ENCODE data around the gene SNRPA. TPM values are rescaled to one million over a fixed set of nuclear protein-coding genes. Genes with fewer than 3 reads are reported as not detected.
A peak's percentile ranks its signal among the peaks of the same experiment; 100 is the strongest.

Gene SNRPA
- total and polyA plus RNA-seq, 2 donors (not counting 1 experiment from before 2014, with no cell fraction given) = 92.0 to 147 TPM

DNA sequence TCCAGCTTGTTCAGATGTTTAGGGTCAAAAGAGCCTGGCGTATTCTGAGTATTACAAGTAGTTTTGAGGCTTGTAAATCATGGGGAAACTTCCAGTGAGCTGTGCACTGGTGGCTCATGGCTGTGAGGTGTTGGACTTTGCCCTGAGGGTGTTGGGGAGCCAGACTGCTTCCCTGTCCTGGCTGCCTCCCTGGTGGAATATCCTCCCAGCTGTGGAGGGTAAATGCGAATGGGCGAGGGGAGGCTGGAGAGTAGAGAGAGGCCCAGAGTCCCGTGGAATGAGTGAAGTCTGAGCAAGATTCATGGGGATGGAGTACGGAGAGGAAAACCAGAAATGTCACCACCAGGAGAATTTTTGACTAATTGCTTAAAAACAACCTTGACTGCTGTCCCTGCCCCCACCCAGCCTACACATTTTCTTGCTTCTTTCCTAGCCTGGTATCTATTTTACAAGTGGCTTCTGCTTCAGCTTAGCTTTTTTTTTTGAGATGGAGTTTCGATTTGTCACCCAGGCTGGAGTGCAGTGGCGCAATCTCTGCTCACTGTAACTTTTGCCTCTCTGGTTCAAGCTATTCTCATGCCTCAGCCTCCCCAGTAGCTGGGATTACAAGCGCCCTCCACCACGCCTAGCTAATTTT lies 3.7 kb downstream of the SNRPA start:
- intact Hi-C loops (cut with micrococcal nuclease) = loop anchor here (1.0 to 5.0 kb wide), 2 partner anchors 22 to 508 kb away; partner anchors contain the start of gene HNRNPUL1
- H3K4me1 Mint-ChIP-seq = peaks cover 50% of the 10 kb centered on the region
- 61% methylated on average over 6 of the region's 9 CpGs for WGBS (ENCODE audit: insufficient coverage)

More for the DNA sequence above, 3.7 kb downstream of the SNRPA start:
- H3K9ac ChIP-seq (ENCODE audit: low read length) = peak overlapping the region; percentile 42
- H3K9me3 Mint-ChIP-seq (ENCODE audit: insufficient read depth) = no peaks in the 10 kb centered on the region
- TF ChIP-seq EZH2 (IDR thresholded peaks at IDR 0.05; ENCODE audit: borderline replicate concordance, insufficient read depth, low read depth, low read length, poor library complexity, severe bottlenecking) (no peak), CTCF (IDR thresholded peaks at IDR 0.05) (no peak)
- POLR2A ChIA-PET = interaction anchor here (0.5 to 1.2 kb wide), 6 partner anchors 22 to 1144 kb away, joined by 3 to 12 read pairs (median 4); partner anchors contain the start of genes COQ8B, ITPKC and RAB4B
- peak overlapping the region in 3 of 5 experiments; percentile 0 to 30 (median 13) for H3K4me3 ChIP-seq (ENCODE audit: control extremely low read depth in 1 of 5, extremely low read depth in 1 of 5, insufficient read depth in 1 of 5, low read depth in 2 of 5, low read length in 4 of 5)
- peaks cover 43 to 59% of the 10 kb centered on the region in 2 donors for H3K4me1 ChIP-seq (ENCODE audit: control insufficient read depth in 2 of 2, insufficient read depth in 2 of 2, low read length in 2 of 2)
- DNase-seq (no peak), ATAC-seq (ENCODE audit: low read depth) (no peak)
- H3K27me3 Mint-ChIP-seq = no peaks in the 10 kb centered on the region
- peak overlapping the region; percentile 63 for H3K4me2 ChIP-seq (replicated peaks; ENCODE audit: low read depth, low read length, poor library complexity, severe bottlenecking)
- peak overlapping the region; percentile 76 for H3K27ac Mint-ChIP-seq
- no peaks in the 10 kb centered on the region for H3K27me3 ChIP-seq (replicated peaks in 1 of 4; ENCODE audit: control extremely low read depth in 1 of 4, control insufficient read depth in 3 of 4, insufficient read depth in 4 of 4, low read length in 3 of 4)
- H3K79me2 ChIP-seq (ENCODE audit: control insufficient read depth, insufficient read depth, low read length) = peaks cover 86% of the 10 kb centered on the region
- no peaks in the 10 kb centered on the region for H3K9me3 ChIP-seq (ENCODE audit: control extremely low read depth in 1 of 3, control insufficient read depth in 2 of 3, insufficient read depth in 1 of 3, low read length in 2 of 3)
- CTCF ChIA-PET = interaction anchor here (1.2 to 3.0 kb wide), 6 partner anchors 11 to 78 kb away, joined by 3 to 14 read pairs (median 12); partner anchors contain the start of gene RAB4B
- H3K27ac ChIP-seq (ENCODE audit: low read length in 2 of 2) = peak overlapping the region; percentile 26 to 47
- no peak overlapping the region for H2AFZ ChIP-seq (ENCODE audit: insufficient read depth, low read depth, low read length, poor library complexity, severe bottlenecking)
- H3K4me3 Mint-ChIP-seq = peak overlapping the region; percentile 60
- H4K20me1 ChIP-seq (ENCODE audit: control insufficient read depth, insufficient read depth, low read length, poor library complexity, severe bottlenecking) = peaks cover 58% of the 10 kb centered on the region
- peaks cover 17 to 46% of the 10 kb centered on the region in 2 experiments for H3K36me3 ChIP-seq (replicated peaks in 1 of 2; ENCODE audit: control extremely low read depth in 1 of 2, control insufficient read depth in 1 of 2, extremely low read depth in 1 of 2, insufficient read depth in 2 of 2, low read length in 1 of 2)

Measured in B cell (primary cell).